Natural killer cell (primary cell): ENCODE results near the gene MAP3K21. TPM values are rescaled to one million over a fixed set of nuclear protein-coding genes. Genes with fewer than 3 reads are reported as not detected.

Experiments used
- ATAC-seq, 3 donors: fragments of 150-1000 bp in 2 of 3; fragments of 200-7000 bp in 1 of 3; cut with Tn5 transposase; 1 replicate in 1 of 3; 2 replicates in 2 of 3; pipeline ENCODE4 v1.10.0; 2021; ENCODE audit warnings: mild to moderate bottlenecking in 2 of 3, moderate library complexity in 2 of 3
- DNase-seq, 2 donors: peaks; one replicate each; pipeline versions ENCODE4 v3.0.0 to v3.0.0-alpha.2; 2013 to 2021; ENCODE audit warnings: mixed read lengths in 1 of 2
- H3K27ac ChIP-seq: one replicate; pipeline ENCODE4 v1.5.1; 2013; ENCODE audit warnings: mild to moderate bottlenecking, low read length
- H3K27me3 ChIP-seq: one replicate; pipeline ENCODE4 v1.6.1; 2013; ENCODE audit warnings: low read length; ENCODE audit not compliant: control insufficient read depth, insufficient read depth
- H3K36me3 ChIP-seq: one replicate; pipeline ENCODE4 v1.6.1; 2013; ENCODE audit warnings: low read length; ENCODE audit not compliant: control insufficient read depth, insufficient read depth
- H3K4me1 ChIP-seq: one replicate; pipeline ENCODE4 v1.6.1; 2013; ENCODE audit warnings: low read length; ENCODE audit not compliant: control insufficient read depth, insufficient read depth
- H3K4me3 ChIP-seq: one replicate; pipeline ENCODE4 v1.5.1; 2013; ENCODE audit warnings: low read length
- H3K9me3 ChIP-seq: one replicate; pipeline ENCODE4 v1.6.1; 2013; ENCODE audit warnings: low read length; ENCODE audit not compliant: control insufficient read depth, insufficient read depth
- H3K27ac Mint-ChIP-seq, 2 donors: one replicate each; pipeline ENCODE4 v1.8.0; 2022; ENCODE audit warnings: mild to moderate bottlenecking in 2 of 2, mixed read lengths in 2 of 2, moderate library complexity in 1 of 2
- H3K27me3 Mint-ChIP-seq, 2 donors: one replicate each; pipeline ENCODE4 v1.8.0; 2022; ENCODE audit warnings: low read depth in 2 of 2, mixed read lengths in 2 of 2
- H3K36me3 Mint-ChIP-seq: one replicate; pipeline ENCODE4 v1.8.0; 2022; ENCODE audit warnings: mixed read lengths
- H3K4me1 Mint-ChIP-seq, 2 donors: one replicate each; pipeline ENCODE4 v1.8.0; 2022; ENCODE audit warnings: mixed read lengths in 2 of 2
- H3K4me3 Mint-ChIP-seq: one replicate; pipeline ENCODE4 v1.8.0; 2022; ENCODE audit warnings: mild to moderate bottlenecking, moderate library complexity, mixed read lengths
- H3K9me3 Mint-ChIP-seq, 2 donors: one replicate each; pipeline ENCODE4 v1.8.0; 2022; ENCODE audit warnings: mixed read lengths in 2 of 2
- WGBS: methylation state at CpG from one replicate; pipeline ENCODE4 v1.1.7; 2013; ENCODE audit warnings: missing lambda C conversion rate; ENCODE audit not compliant: insufficient coverage; 5-methylcytosine and 5-hydroxymethylcytosine counted together
- intact Hi-C: fragments of 100-400 bp; cut with micrococcal nuclease; formaldehyde crosslinking; loops from one replicate; pipeline ENCODE4 v1.14.2; 2022
- total RNA-seq, 4 donors: library from RNA; stranded (reverse); fragments of 120-200 nt in 1 of 4; gene quantifications; one replicate each; pipeline versions ENCODE4 v1.2.3 to v1.2.4, GENCODE V29; 2013 to 2022
- TF ChIP-seq, protein P1 (sequence below): fragments of 200-600 bp; IDR thresholded peaks from one replicate; pipeline ENCODE4 v1.8.0; 2022; ENCODE audit warnings: antibody characterized with exemption

Gene MAP3K21
- total RNA-seq, 3 donors from 2014 or later (not counting 1 experiment from before 2014, with no cell fraction given) = 0.14 to 0.70 (median 0.27) TPM

DNA sequence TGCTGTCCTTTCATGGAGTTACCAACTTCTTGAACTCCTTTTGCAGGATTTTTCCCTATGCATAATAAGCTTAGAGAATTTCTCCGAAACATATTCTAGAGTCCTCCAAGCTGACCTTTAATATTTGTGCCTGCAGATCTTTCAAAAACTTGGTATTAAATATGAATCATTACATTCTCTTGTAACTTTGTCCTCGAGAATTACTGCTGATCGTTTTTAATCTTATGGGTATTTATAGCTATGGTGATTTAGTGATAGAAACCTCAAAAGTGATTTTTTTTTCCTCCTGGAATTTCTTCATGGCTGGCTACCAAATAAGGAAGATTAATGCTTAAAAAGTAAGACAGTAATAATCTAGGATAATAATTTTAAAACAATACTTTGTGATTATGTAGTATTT is 39.1 kb downstream of the MAP3K21 start:
- H3K27me3 ChIP-seq = no peaks in the 10 kb centered on the region
- H3K27me3 Mint-ChIP-seq = peaks cover 6 to 13% of the 10 kb centered on the region in 2 donors
- H3K9me3 ChIP-seq = no peaks in the 10 kb centered on the region
- H3K36me3 Mint-ChIP-seq = no peaks in the 10 kb centered on the region
- no peak overlapping the region for H3K27ac ChIP-seq
- WGBS = 100% methylated on average over 1 of the region's 3 CpGs
- intact Hi-C loops = no loop called here
- TF ChIP-seq, protein P1, sequence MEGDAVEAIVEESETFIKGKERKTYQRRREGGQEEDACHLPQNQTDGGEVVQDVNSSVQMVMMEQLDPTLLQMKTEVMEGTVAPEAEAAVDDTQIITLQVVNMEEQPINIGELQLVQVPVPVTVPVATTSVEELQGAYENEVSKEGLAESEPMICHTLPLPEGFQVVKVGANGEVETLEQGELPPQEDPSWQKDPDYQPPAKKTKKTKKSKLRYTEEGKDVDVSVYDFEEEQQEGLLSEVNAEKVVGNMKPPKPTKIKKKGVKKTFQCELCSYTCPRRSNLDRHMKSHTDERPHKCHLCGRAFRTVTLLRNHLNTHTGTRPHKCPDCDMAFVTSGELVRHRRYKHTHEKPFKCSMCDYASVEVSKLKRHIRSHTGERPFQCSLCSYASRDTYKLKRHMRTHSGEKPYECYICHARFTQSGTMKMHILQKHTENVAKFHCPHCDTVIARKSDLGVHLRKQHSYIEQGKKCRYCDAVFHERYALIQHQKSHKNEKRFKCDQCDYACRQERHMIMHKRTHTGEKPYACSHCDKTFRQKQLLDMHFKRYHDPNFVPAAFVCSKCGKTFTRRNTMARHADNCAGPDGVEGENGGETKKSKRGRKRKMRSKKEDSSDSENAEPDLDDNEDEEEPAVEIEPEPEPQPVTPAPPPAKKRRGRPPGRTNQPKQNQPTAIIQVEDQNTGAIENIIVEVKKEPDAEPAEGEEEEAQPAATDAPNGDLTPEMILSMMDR = no peak
- no peaks in the 10 kb centered on the region for H3K36me3 ChIP-seq
- H3K4me3 ChIP-seq = no peak overlapping the region
- H3K9me3 Mint-ChIP-seq = no peaks in the 10 kb centered on the region
- no peak overlapping the region for H3K4me3 Mint-ChIP-seq
- ATAC-seq = no peak
- H3K4me1 ChIP-seq = no peaks in the 10 kb centered on the region
- no peak overlapping the region for H3K27ac Mint-ChIP-seq
- no peak for DNase-seq
- H3K4me1 Mint-ChIP-seq = no peaks in the 10 kb centered on the region

DNA sequence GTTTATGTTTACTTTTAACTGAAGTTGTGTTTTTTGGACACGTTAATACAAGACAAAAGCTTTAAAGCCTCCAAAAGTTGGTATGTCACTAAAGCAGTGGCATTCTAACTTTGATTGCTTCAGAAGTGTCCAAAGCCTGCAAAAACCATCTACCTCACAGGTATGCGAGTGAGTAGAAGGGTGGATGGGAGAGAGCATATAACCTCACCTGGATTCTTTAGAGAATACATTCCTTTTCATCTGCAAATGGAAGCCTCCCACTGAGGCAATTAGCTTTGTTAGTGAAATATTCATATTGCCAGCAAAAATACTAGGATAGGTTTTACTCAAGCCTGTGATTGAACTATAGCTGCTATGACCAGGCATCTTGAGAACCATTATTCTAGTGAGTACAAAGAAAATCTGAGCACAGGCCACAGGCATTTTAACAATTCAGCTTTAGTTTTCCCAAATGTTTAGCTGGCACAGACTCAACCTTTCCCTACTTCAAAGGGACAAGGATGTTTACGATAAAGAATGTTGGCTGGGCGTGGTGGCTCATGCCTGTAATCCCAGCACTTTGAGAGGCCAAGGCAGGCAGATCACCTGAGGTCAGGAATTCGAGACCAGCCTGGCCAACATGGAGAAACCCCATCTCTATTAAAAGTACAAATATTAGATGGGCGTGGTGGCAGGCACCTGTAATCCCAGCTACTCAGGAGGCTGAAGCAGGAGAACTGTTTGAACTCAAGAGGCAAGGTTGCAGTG is 39.7 kb downstream of the MAP3K21 start:
- Histone ChIP-seq H3K4me1 (no peaks in the 10 kb centered on the region), H3K9me3 (no peaks in the 10 kb centered on the region), H3K4me3 (no peak overlapping the region), H3K36me3 (no peaks in the 10 kb centered on the region), H3K27ac (no peak overlapping the region), H3K27me3 (no peaks in the 10 kb centered on the region)
- DNase-seq (no peak), ATAC-seq (no peak)
- TF ChIP-seq, protein P1 = no peak
- peaks cover 2 to 9% of the 10 kb centered on the region in 2 donors for H3K27me3 Mint-ChIP-seq
- H3K4me3 Mint-ChIP-seq = no peak overlapping the region
- no peak overlapping the region for H3K27ac Mint-ChIP-seq
- no peaks in the 10 kb centered on the region for H3K36me3 Mint-ChIP-seq
- intact Hi-C loops = no loop called here
- H3K4me1 Mint-ChIP-seq = no peaks in the 10 kb centered on the region
- no peaks in the 10 kb centered on the region for H3K9me3 Mint-ChIP-seq
- WGBS = 80% methylated on average over 5 of the region's 6 CpGs

DNA sequence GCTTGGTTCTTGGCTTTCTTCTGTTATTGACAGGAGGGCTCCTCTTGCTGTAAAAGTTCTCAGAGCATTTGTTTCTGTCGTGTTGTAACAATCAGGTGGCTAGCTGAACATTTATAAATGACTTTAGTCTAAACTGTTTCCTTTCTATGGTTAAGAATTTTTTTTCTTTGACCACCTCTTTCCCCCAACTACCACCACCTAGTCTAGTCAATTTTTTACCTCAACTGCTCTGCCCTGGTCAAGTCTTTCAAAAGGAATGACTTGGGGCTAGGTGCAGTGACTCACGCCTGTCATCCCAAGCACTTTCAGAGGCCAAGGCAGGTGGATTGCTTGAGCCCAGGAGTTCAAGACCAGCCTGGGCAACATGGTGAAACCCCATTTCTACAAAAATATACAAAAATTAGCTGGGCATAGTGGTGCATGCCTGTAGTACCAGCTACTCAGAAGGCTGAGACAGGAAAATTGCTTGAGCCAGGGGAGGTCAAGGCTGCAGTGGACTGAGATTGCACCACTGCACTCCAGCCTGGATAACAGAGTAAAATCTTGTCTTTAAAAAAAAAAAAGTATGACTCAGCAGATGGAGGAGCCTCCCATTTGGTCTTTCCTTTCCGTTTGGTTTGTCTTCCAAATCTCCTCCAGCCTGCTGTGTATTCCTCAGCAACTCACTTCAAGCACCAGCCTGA is 40.7 kb downstream of the MAP3K21 start:
- H3K27ac ChIP-seq = no peak overlapping the region
- DNase-seq (no peak), ATAC-seq (no peak)
- Mint-ChIP-seq H3K4me3 (no peak overlapping the region), H3K27ac (no peak overlapping the region), H3K27me3 (peaks cover 2 to 9% of the 10 kb centered on the region in 2 donors), H3K4me1 (no peaks in the 10 kb centered on the region), H3K36me3 (no peaks in the 10 kb centered on the region), H3K9me3 (no peaks in the 10 kb centered on the region)
- WGBS = 75% methylated on average over 2 of the region's 3 CpGs
- no peaks in the 10 kb centered on the region for H3K36me3 ChIP-seq
- H3K27me3 ChIP-seq = no peaks in the 10 kb centered on the region
- TF ChIP-seq, protein P1 = no peak
- no peak overlapping the region for H3K4me3 ChIP-seq
- H3K9me3 ChIP-seq = no peaks in the 10 kb centered on the region
- H3K4me1 ChIP-seq = no peaks in the 10 kb centered on the region
- intact Hi-C loops = no loop called here
